LNCaP clone FGC (cell line): ENCODE data around the gene FNDC3B.

Source experiments
- DNase-seq: peaks from one replicate; pipeline ENCODE4 v3.0.0-alpha.2; 2011; ENCODE audit warnings: low read depth
- H3K4me3 ChIP-seq: 2 replicates; pipeline ENCODE4 v1.5.1; 2011; ENCODE audit warnings: mild to moderate bottlenecking, low read depth, low read length, control low read depth
- CTCF ChIP-seq: IDR thresholded peaks from 2 replicates; pipeline ENCODE4 v1.5.1; 2012; ENCODE audit warnings: mild to moderate bottlenecking; ENCODE audit not compliant: control insufficient read depth, insufficient read depth; ENCODE audit errors: extremely low read depth

FNDC3B gene

DNA sequence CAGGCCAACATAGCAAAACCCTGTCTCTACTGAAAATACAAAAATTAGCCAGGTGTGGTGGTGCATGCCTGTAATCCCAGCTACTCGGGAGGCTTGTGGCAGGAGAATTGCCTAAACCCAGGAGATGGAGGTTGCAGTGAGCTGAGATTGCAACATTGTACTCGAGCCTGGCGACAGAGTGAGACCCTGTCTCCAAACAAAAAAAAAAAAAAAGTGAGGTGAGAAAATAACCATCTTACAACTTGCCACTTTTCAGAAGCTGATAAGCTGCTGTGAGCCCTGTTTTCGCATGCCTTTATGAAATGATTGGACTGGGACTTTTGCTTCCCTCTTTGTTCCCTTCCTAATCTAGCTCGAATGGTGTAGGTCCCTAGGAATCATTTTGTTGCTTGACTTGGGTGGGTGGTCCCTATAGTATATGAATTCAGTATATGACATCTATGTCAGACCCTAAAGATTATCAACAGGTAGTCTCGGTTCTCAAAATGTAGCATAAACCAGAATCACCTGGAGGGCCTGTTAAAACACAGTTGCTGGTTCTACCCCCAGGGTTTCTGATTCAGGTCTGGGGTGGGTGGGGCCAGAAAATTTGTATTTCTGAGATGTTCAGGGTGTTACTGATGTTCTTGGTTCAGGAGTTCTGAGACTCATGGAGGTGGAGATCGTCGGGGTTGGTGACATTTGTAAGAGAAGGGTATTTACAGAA is 107.9 kb downstream of the FNDC3B start:
- DNase-seq = no peak
- H3K4me3 ChIP-seq = no peak overlapping the region
- no peak for TF ChIP-seq CTCF

DNA sequence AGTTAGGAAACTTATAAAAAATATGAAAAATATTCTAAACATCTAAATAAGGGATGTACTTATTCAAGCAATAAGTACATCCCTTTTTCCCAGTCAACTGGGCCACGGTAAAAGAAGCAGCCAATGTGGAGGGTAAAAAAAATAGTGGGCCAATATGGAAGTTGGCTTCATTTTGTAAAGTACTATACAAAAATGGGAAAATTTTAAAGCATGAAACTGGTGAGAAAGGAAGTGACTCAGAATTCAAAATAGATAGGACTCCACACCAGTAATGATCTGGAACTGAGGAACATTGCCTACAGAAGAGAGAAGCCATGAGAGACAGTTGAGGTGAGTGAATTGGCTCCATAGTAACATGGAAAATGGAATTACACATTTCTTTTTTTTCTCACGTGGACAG is 108.9 kb downstream of the FNDC3B start:
- DNase-seq = no peak
- H3K4me3 ChIP-seq = no peak overlapping the region

DNA sequence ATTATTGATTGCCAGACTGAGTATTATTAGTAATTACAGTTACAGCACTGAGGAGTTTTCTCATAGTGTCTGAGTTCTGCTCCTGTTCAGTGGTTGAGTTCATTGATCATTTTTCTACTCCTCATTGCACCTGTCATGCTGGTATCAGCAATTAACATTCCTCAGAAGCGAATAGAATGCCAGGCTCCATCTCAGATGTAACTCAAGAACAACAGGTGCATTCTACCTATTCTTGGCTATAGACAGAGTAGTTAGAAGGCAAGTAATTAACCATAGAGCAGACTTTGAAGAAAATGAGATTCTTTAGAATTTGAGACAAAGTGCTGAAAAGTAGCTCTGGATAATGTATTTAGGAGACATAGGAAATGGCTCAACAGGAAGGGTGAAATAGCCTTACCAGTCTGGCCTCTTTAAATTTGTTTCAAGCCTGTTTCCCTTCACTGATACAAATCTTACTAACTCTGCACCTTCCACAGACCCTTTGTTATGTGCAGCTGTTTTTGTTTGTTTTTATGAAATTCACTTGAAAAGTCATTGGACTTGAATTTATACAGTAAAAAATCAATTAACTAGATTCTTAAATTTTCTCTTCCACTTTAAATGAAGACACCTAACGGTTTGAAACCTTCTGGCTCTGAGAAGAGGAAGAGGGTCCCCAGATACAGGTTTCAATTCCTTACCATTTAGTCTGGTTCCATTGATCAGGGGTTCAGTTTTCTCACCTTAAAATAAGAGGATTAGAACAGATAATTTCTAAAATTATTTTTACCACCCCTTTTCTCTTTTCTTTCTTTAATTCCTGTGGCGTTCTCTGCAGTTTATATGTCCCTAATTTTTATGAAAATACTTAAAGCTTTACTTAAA is 109.6 kb downstream of the FNDC3B start:
- H3K4me3 ChIP-seq = no peak overlapping the region
- no peak for TF ChIP-seq CTCF
- DNase-seq = no peak

More for the DNA sequence above, 108.9 kb downstream of the FNDC3B start:
- TF ChIP-seq CTCF = no peak

DNA sequence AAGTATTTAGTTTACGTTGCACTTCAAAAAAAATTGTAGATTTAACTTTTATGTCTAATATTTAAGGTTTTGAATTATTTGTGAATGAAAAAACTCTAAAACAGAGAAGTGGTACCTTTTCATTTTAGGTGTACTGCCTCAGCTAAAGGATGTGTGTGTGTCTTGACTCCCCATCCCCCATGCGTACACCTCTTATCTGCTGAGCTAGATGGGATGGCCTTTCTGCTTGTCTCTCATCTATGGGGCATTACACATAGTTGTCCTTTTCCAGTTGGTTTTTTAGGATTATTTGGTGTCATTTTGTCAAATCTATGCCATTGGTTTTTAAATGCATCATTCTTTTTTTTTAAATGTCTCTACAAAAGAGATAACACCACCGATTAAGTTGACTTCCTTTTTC is 110.9 kb downstream of the FNDC3B start:
- DNase-seq = no peak
- no peak for TF ChIP-seq CTCF
- H3K4me3 ChIP-seq = no peak overlapping the region

DNA sequence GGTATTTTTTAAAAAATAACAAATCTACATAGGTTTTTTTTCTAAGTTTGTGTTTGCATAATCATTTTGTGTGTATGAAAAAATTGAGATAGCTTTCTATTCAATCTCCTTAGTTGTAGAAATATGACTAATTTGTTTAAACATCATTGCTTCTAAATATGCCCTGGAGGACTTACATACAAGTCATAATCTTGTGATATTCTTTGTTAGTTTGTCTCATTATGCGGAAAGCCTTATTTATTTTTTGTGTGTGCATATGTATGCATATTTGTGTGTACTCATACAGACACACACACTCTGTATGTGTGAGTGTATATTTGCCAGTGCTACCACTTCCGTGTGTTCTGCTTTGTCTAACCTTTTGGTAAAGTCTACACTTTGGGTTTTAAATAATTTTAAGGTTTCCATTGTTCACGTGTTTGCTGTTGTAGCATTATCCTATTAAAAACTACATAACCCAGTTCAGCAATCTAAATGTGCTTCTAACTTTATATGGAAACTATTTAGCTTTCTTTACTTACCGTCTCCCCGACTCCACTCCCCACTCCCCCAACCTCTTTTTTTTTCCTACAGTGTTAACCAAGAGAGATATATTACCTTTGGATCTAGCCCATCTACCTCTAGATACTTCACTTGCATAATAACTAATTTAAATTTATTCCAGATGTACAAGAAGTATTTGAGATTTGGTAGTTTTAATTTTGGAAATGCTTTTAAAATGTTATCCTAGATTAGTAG is 111.7 kb downstream of the FNDC3B start:
- no peak for DNase-seq
- no peak overlapping the region for H3K4me3 ChIP-seq
- TF ChIP-seq CTCF = no peak

GRCh38 chr3:172151651-172152649 is 112.6 kb downstream of the FNDC3B start:
- no peak for TF ChIP-seq CTCF
- DNase-seq = no peak
- H3K4me3 ChIP-seq = no peak overlapping the region
